Ammon's horn (tissue), 1 donor: ENCODE results near the gene EXD3.
A peak's percentile ranks its signal among the peaks of the same experiment; 100 is the strongest.
"Not testable (repeated sequence)": the region's sequence is repeated elsewhere in the genome, so short reads cannot be mapped to it uniquely, and the experiment has no call there.

Experiments used
- DNase-seq: peaks from one replicate; pipeline ENCODE4 v3.0.0-alpha.2; 2016; ENCODE audit warnings: low spot score

Gene EXD3

GRCh38 chr9:137393176-137394150 is 29.5 kb downstream of the EXD3 start:
- DNase-seq = no peak

DNA sequence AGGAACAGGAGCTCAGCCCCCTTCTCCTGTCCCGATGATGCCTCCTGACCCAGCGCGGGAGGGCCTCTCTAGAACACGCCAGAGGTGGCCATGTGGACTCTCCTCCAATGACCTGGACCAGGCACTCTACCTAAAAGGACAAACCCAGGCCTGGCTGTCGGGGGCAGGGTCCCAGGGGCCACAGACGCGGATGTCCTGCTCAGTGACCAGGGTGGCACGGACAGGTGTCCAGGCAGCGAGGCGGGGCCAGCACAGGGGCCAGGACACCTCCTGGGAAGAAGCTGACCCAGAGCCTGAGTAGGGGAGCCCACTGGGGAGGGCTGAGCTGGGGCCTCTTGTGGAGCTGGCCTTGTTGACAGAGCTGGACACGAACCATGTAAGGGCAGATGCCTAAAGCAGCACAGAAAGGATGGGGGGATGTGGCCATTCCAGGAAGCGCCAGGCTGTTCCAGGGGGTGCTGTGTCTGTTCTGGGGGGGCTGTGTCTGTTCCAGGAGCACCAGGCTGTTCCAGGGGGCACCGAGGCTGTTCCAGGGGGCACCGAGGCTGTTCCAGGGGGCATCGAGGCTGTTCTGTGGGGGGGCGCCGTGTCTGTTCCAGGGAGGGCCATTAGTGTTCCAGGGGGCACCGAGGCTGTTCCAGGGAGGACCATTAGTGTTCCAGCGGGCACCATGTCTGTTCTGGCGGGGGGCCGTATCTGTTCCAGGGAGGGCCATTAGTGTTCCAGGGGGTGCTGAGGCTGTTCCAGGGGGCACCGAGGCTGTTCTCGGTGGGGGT is 30.5 kb downstream of the EXD3 start:
- no peak for DNase-seq

- DNase-seq = no peak
Measured at GRCh38 chr9:137391411-137391754, 31.6 kb downstream of the EXD3 start.

DNA sequence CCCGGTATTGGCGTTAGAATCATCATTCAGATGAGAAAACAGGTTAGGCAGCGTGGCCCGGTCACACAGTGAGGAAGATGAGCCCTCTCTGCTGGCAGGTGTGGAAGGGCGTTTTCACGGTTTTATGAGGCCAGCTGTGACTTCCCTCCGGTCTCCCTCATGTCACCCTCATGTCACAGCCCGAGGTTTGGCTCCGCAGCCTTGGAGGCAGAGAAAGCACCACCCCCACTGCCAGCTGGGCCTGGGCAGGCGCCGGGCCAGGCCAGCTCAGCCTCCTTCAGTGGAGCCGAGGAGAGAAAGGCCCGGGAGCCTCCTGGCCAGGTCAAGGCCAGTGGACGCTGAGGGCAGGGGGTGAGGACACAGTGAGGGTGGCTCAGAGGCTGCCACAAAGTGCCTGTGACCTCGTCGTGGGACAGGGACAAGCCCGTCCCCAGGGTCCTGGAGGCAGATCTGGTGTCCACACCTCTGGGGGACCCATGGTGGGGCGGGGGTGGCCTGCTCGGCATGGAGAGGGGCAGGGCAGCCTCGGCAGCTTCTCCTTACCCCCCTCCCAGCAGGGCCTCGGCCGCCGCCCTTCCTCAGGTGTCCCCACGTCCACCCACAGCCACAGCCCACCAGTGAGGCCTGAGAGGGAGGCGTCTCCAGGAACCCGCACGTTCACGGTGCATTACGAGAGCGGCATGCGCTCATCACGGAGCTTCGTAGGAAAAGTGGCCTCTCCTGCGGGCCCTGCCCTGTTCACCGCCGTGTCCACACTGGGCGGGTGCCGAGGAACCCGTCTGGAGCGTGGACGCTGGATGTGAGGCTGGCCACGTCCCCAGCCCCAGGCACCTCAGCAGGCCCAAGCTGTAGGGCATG is 32.2 kb downstream of the EXD3 start:
- peak; percentile 39 for DNase-seq

GRCh38 chr9:137389428-137389746 is 33.6 kb downstream of the EXD3 start:
- no peak for DNase-seq

- no peak for DNase-seq
Measured at GRCh38 chr9:137388589-137389427, 34.2 kb downstream of the EXD3 start.

DNA sequence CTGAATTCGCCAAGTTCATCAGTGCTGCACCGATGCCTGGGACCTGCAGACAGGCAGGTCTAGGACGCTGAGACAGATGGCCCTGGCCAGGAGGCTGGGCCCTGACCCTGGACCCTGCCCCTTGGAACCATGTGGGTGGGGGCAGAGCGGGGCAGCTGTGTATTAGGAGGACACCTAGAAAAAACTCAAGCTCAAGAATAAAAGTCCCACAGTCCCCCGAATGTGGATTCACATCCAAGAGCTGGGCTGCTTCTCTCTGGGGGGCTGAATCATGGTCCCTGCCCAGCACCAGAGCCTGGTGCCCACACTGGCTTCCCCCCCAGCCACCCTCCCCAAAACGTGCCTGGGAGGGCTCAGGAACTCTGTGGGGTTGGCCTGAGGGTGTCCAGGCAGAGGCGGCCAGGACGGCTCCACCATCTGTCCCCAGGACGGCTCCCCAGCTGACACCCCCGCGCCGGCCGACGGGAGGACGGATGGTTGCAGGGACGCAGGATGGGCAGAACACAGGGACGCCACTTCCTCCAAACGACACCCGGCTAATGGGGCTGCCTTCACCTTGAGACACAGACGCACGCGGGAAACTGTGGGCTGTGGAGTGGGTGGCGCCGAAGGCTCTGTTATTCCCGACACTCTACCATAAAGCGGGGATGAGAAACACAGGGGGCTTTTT is 34.9 kb downstream of the EXD3 start:
- DNase-seq = no peak

DNA sequence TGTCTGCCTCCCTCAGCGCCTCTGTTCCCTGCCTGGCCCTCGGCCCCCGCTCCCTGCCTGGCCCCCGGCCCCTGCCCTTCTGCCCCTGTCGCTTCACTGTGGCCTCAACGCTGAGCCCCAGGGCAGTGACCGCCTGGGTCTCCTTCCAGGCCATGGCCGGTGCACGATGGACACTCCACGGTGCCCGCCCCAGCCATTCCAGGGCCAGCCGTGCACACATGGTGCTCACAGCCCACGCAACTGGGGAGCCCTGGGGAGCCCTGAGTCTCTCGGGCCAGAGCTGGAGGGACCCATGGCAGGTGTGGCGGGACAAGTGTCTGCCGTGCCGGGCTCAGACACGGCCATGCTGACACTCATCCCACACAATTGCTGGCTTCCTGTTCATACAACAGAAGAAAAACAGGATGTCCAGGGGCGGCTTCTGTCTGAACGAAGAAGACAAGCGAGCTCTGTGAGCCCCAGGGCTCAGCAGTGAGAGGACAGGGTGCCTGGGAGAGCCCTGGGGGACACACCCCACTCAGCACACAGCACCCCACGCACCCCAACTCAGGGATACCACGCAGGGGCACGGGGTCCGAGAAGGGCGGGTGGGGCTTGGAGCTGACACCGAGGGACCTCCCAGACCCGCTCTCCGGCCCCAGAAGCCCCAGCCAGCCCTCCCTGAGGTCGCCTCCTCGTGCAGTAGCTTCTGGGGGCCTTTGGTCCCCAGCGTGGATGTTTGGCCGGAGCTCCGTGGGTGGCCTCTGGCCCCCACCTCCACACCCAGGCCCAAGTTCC is 35.7 kb downstream of the EXD3 start:
- DNase-seq = no peak

DNA sequence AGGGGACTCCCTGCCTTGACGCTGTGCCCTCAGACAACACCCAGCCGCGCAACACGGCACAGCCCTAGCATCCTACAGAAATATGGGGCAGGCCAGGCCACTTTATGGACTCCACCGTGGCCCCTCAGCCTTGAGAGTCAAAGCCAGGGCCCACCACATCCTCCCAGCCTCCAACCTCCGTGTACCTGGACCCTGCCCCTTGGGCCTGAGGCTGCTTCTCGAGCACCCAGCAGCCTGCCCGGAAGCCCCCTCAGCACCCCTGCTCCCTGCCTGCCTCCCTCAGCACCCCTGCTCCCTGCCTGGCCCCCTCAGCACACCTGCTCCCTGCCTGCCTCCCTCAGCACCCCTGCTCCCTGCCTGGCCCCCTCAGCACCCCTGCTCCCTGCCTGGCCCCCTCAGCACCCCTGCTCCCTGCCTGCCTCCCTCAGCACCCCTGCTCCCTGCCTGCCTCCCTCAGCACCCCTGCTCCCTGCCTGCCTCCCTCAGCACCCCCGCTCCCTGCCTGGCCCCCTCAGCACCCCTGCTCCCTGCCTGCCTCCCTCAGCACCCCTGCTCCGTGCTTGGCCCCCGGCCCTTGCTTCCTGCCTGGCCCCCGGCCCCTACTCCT is 36.4 kb downstream of the EXD3 start:
- DNase-seq = not testable (repeated sequence)

GRCh38 chr9:137385061-137385655 is 37.8 kb downstream of the EXD3 start:
- no peak for DNase-seq

GRCh38 chr9:137383784-137384756 is 38.9 kb downstream of the EXD3 start:
- no peak for DNase-seq

GRCh38 chr9:137383081-137383783 is 39.7 kb downstream of the EXD3 start:
- DNase-seq = no peak

- no peak for DNase-seq
Measured at GRCh38 chr9:137382444-137383080, 40.4 kb downstream of the EXD3 start.

- no peak for DNase-seq
Measured at GRCh38 chr9:137381501-137382443, 41.2 kb downstream of the EXD3 start.

DNA sequence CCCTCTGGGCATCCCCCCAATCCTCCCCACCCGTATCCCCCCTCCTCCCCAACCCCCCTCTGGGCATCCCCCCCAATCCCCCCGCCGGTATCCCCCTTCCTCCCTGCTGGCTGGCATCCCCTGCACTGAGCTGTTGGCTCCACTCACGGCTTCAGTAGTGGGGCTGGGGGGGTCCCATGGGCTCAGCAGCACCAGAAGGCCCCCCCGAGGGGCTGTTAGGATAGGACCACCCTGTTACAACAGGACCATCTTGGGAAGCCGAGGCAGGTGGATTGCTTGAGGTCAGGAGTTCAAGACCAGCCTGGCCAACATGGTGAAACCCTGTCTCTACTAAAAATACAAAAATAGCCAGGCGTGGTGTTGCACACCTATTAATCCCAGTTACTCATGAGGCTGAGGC is 42.4 kb downstream of the EXD3 start:
- DNase-seq = no peak

DNA sequence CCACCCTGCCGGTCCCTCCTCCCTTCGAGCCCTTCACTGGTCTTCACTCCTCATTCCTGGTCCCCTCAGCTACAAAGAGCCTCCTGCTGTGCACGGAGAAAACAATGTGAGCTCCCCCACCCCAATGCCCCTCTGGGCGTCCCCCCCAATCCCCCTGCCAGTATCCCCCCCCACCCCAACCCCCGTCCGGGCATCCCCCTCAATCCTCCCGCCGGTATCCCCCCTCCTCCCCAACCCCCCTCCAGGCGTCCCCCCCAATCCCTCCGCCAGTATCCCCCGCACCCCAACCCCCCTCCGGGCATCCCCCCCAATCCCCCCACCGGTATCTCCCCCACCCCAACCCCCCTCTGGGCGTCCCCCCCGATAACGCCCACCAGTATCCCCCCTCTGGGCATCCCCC is 42.8 kb downstream of the EXD3 start:
- DNase-seq = no peak
